IMR-90 (cell line): Measurements from ENCODE around the gene GSTM1.

Source experiments
- BHLHE40 ChIP-seq: fragments of 150-350 bp; IDR thresholded peaks from 2 replicates; pipeline ENCODE4 v1.6.1; 2016; ENCODE audit warnings: mild to moderate bottlenecking, low read depth, low read length
- CEBPB ChIP-seq: IDR thresholded peaks from 2 replicates; pipeline ENCODE4 v1.6.1; 2012; ENCODE audit warnings: low read depth, low read length, improper control_type of control experiment
- FOS ChIP-seq: fragments of 150-350 bp; IDR thresholded peaks from 2 replicates; pipeline ENCODE4 v1.6.1; 2016; ENCODE audit warnings: low read depth, low read length
- MXI1 ChIP-seq: IDR thresholded peaks from 2 replicates; pipeline ENCODE4 v1.6.1; 2012; ENCODE audit warnings: low read depth, mild to moderate bottlenecking, low read length, moderate library complexity, borderline replicate concordance
- POLR2A ChIP-seq: IDR thresholded peaks from 2 replicates; pipeline ENCODE4 v1.6.1; 2012; ENCODE audit warnings: mild to moderate bottlenecking, low read depth, low read length
- RAD21 ChIP-seq: IDR thresholded peaks from 2 replicates; pipeline ENCODE4 v1.6.1; 2012; ENCODE audit warnings: low read length, improper control_type of control experiment
- RCOR1 ChIP-seq: IDR thresholded peaks from 2 replicates; pipeline ENCODE4 v1.6.1; 2012; ENCODE audit warnings: mild to moderate bottlenecking, low read length, improper control_type of control experiment; ENCODE audit not compliant: insufficient replicate concordance
- SMC3 ChIP-seq: fragments of 150-350 bp; IDR thresholded peaks from 2 replicates; pipeline ENCODE4 v1.6.1; 2016; ENCODE audit warnings: low read depth, mild to moderate bottlenecking, antibody characterized with exemption, low read length, moderate library complexity
- TF ChIP-seq, protein P1 (sequence below): conservative IDR thresholded peaks from 2 replicates; pipeline ENCODE4 v1.5.1; 2012; ENCODE audit warnings: mild to moderate bottlenecking, low read depth, low read length, improper control_type of control experiment

DNA sequence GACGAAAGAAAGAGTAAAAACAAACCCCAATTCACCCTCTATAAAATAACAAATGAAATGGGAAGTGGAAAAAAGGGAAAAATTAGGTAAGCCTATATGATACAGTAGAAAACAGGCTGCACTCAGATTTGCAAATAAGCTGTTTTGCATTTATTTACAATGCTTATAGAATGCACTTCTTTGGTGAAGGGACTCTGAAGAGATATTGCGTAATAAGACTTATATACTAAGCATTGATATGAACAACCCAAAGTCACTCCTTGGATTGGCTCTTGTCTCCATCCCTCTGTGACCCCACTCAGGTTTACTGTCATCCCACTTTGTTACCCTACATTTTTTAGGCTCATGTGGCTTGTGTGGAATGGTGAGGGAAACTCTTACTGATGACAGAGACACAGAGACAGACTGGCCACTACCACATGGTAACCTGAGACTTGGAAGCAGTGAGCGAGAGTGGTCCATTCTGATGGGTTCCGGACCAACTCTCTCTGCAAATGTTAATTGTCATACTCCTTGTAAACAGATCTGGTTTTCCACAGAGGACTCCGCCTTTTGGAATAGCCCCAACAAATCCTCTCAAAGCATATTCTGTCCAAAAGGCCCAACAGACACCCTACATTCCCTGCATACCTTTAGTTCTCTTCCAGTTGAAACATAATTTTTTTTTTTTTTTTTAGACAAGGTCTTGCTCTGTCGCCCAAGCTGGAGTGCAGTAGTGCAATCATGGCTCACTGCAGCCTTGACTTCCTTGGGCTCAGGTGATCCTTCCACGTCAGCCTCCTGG is 35.5 kb downstream of the GSTM1 start:
- TF ChIP-seq, protein P1, sequence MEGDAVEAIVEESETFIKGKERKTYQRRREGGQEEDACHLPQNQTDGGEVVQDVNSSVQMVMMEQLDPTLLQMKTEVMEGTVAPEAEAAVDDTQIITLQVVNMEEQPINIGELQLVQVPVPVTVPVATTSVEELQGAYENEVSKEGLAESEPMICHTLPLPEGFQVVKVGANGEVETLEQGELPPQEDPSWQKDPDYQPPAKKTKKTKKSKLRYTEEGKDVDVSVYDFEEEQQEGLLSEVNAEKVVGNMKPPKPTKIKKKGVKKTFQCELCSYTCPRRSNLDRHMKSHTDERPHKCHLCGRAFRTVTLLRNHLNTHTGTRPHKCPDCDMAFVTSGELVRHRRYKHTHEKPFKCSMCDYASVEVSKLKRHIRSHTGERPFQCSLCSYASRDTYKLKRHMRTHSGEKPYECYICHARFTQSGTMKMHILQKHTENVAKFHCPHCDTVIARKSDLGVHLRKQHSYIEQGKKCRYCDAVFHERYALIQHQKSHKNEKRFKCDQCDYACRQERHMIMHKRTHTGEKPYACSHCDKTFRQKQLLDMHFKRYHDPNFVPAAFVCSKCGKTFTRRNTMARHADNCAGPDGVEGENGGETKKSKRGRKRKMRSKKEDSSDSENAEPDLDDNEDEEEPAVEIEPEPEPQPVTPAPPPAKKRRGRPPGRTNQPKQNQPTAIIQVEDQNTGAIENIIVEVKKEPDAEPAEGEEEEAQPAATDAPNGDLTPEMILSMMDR = no peak
- no peak for TF ChIP-seq FOS
- TF ChIP-seq RAD21 = no peak
- no peak for TF ChIP-seq POLR2A
- TF ChIP-seq RCOR1 = no peak
- TF ChIP-seq SMC3 = no peak
- no peak for TF ChIP-seq BHLHE40
- TF ChIP-seq CEBPB = peak; percentile 94
- TF ChIP-seq MXI1 = no peak
